BJ (cell line): Measurements from ENCODE around the gene MPC1. TPM values are rescaled to one million over a fixed set of nuclear protein-coding genes. Genes with fewer than 3 reads are reported as not detected.
"Not testable (repeated sequence)": the region's sequence is repeated elsewhere in the genome, so short reads cannot be mapped to it uniquely, and the experiment has no call there.

Source experiments
- CTCF ChIA-PET: fragments of 350-600 bp; formaldehyde crosslinking; extraction: SDS; loops from one replicate; lab custom pipeline; 2021; ENCODE audit warnings: antibody characterized with exemption, inconsistent platforms; lab: Yijun Ruan, JAX
- POLR2A ChIA-PET: fragments of 300-600 bp; sonication (Branson Sonifier 250); formaldehyde crosslinking; extraction: SDS; loops from one replicate; lab custom pipeline; 2021; ENCODE audit warnings: antibody characterized with exemption; lab: Charles Lee
- DNase-seq: peaks from one replicate; pipeline ENCODE4 v3.0.0-alpha.2; 2011; ENCODE audit warnings: low read depth
- H3K27me3 ChIP-seq: 2 replicates; pipeline ENCODE4 v1.6.0; 2011; ENCODE audit warnings: low read length; ENCODE audit not compliant: control insufficient read depth, insufficient read depth
- H3K36me3 ChIP-seq: 2 replicates; pipeline ENCODE4 v1.5.1; 2011; ENCODE audit warnings: low read length; ENCODE audit not compliant: control insufficient read depth, insufficient read depth
- H3K4me3 ChIP-seq: 2 replicates; pipeline ENCODE4 v1.5.1; 2011; ENCODE audit warnings: low read depth, mild to moderate bottlenecking, control low read depth, low read length
- polyA plus RNA-seq: library from polyadenylated mRNA; depleted of rRNA; stranded (reverse); fragments of >200 nt; gene quantifications from 2 replicates; pipeline ENCODE4 v1.2.3, GENCODE V29; 2011
- TF ChIP-seq, protein P1 (sequence below): IDR thresholded peaks from 2 replicates; pipeline ENCODE4 v1.5.1; 2011; ENCODE audit warnings: low read depth, mild to moderate bottlenecking, control low read depth, inconsistent platforms, low read length, moderate library complexity; ENCODE audit not compliant: insufficient read depth

Gene MPC1
- polyA plus RNA-seq, 1 experiment, result 19.2 TPM

DNA sequence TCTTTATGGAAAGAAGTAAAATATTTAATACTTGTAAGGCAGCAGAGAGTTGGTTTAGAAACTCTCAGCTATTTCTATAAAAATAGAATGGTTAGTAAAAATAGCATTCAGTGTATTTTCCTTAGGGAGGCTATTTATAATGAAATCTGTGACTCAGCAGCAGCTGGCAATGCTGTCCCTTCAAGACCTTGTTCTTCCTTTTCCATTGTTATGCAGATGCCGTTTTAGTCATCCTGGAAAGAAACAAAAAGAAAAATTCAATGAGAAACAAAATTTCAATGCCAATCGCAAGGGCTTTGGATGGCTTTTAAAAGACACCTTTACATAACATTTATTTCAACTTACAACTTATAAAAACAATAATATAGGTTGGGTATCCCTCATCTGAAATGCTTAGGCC, 17.5 kb downstream of the MPC1 start:
- no peak overlapping the region for H3K4me3 ChIP-seq
- no peaks in the 10 kb centered on the region for H3K27me3 ChIP-seq
- no peak for DNase-seq
- ChIA-PET CTCF (interaction anchor here (0.8 kb wide), 1 partner anchor 16 kb away, joined by 3 read pairs; no protein-coding TSS in a partner anchor), POLR2A (interaction anchor here (0.7 kb wide), 1 partner anchor 24 kb away, joined by 3 read pairs; no protein-coding TSS in a partner anchor)
- no peaks in the 10 kb centered on the region; the same call in 1 of the 2 replicates for H3K36me3 ChIP-seq
- TF ChIP-seq, protein P1, sequence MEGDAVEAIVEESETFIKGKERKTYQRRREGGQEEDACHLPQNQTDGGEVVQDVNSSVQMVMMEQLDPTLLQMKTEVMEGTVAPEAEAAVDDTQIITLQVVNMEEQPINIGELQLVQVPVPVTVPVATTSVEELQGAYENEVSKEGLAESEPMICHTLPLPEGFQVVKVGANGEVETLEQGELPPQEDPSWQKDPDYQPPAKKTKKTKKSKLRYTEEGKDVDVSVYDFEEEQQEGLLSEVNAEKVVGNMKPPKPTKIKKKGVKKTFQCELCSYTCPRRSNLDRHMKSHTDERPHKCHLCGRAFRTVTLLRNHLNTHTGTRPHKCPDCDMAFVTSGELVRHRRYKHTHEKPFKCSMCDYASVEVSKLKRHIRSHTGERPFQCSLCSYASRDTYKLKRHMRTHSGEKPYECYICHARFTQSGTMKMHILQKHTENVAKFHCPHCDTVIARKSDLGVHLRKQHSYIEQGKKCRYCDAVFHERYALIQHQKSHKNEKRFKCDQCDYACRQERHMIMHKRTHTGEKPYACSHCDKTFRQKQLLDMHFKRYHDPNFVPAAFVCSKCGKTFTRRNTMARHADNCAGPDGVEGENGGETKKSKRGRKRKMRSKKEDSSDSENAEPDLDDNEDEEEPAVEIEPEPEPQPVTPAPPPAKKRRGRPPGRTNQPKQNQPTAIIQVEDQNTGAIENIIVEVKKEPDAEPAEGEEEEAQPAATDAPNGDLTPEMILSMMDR, result no peak

DNA sequence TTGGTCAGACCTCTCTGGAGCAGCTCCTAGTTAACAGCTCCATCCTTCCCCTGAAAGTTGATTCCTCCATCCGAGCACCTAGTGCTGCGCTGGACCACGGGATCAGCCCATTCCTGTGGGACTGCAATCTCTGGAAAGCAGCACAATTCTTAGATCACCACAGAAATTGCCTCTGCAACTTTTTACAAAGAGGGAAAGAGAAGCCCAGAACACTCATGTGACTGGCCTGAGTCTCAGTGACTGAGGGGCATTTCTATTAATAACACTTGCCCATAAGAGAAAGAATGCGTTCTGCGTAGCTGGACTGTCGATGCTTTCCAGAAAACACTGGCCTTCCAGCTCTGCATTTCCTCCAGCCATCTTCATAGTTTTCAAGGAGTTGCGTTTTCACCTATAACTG, 18.3 kb downstream of the MPC1 start:
- Histone ChIP-seq H3K4me3 (no peak overlapping the region), H3K27me3 (no peaks in the 10 kb centered on the region), H3K36me3 (no peaks in the 10 kb centered on the region; the same call in 1 of the 2 replicates)
- CTCF ChIA-PET, result no interaction called here
- DNase-seq, result no peak
- TF ChIP-seq, protein P1, result no peak
- POLR2A ChIA-PET, result interaction anchor here (0.6 kb wide), 1 partner anchor 17 kb away, joined by 3 read pairs; no protein-coding TSS in a partner anchor

DNA sequence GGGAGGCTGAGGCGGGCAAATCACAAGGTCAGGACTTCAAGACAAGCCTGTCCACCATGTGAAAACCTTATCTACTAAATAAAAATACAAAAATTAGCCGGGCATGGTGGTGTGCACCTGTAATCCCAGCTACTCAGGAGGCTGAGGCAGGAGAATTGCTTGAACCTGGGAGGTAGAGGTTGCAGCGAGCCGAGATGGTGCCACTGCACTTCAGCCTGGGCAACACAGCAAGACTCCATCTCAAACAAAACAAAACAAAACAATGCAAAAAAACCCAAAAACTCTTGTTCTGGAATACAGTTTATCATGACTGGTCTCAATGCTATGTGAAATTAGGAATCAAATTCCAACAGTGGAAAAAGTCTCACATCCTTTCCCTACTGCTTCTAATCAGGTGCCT, 20.3 kb downstream of the MPC1 start:
- CTCF ChIA-PET, H3K4me3 ChIP-seq, H3K36me3 ChIP-seq, POLR2A ChIA-PET, DNase-seq, H3K27me3 ChIP-seq: not testable (repeated sequence)

DNA sequence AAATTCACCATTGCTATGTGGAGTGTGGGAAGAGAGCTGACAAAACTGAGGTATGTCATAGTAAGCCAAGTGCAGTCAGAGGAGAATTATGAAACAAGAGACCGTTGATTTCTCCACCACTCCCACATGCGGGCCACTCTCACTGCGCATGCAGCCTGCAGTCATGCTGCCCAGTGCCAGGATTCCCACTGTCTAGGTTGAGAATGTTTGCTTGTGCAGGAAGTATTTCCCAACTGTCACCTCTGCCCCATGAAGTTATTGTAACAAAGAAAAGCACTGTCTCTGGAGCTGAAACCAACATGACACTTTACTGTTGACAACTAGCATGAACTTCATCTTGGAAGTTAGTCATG, 21.7 kb downstream of the MPC1 start:
- CTCF ChIA-PET, result interaction anchor here (1.1 to 1.4 kb wide), 2 partner anchors 20 to 48 kb away, joined by 3 to 5 read pairs; no protein-coding TSS in a partner anchor
- POLR2A ChIA-PET, result no interaction called here
- TF ChIP-seq, protein P1, result no peak
- no peaks in the 10 kb centered on the region; the same call in 1 of the 2 replicates for H3K36me3 ChIP-seq
- no peak overlapping the region for H3K4me3 ChIP-seq
- no peak for DNase-seq
- H3K27me3 ChIP-seq, result no peaks in the 10 kb centered on the region

DNA sequence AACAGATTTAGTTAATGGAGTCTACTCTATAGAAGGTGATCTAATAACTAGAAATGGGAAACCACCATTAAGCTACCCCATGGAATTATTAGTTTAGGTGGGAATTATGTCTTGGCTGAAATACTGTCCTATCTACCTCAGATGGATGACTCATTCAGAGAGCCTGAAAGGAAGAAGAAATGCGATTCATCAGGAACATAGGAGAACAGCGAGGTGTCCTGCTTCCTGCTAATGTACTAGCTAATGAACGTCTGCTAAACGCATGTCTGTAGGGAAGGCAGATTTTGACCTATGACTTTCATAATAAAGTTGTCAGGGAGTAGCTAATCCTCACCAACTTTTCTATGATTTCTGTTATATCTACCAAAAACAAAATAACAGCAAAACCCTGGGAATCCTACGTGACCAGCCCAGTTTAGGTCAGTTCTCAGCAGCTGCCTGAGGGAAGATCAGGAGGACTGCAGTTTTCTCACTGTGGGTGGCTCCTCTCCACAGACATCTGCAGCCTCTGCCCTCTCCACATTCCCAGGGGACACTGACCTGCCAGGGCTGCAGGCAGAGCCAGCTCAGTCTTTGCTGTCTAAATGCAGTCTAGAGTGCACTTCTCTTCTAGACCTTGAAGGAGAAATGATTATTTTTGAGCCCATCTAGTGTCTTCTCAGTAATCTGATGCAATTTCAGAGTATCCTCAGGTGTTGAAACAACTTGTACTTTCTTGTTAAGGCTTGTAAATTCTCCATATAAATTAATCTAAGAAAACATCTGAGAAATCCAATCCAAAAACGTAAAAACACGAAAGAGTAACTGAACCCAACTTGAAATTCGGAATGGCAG, 22.3 kb downstream of the MPC1 start:
- ChIA-PET POLR2A (no interaction called here), CTCF (interaction anchor here (0.6 to 1.4 kb wide), 3 partner anchors 21 to 48 kb away, joined by 3 to 5 read pairs (median 3); no protein-coding TSS in a partner anchor)
- Histone ChIP-seq H3K36me3 (no peaks in the 10 kb centered on the region; the same call in 1 of the 2 replicates), H3K4me3 (no peak overlapping the region), H3K27me3 (no peaks in the 10 kb centered on the region; the same call in 1 of the 2 replicates)
- TF ChIP-seq, protein P1, result no peak
- no peak for DNase-seq
